GM23248 (cell line): ENCODE data around the gene RAF1. TPM values are rescaled to one million over a fixed set of nuclear protein-coding genes. Genes with fewer than 3 reads are reported as not detected.

ENCODE experiments used
- DNase-seq: peaks from one replicate; pipeline ENCODE4 v3.0.0-alpha.2; 2015
- H2AFZ ChIP-seq: fragments of 200-600 bp; sonication (generic); 2 replicates; pipeline ENCODE4 v1.6.1; 2016; ENCODE audit warnings: antibody characterized with exemption
- H3F3A ChIP-seq: fragments of 200-600 bp; sonication (generic); 2 replicates; pipeline ENCODE4 v1.6.1; 2016; ENCODE audit warnings: mild to moderate bottlenecking, antibody characterized with exemption, mixed run types; ENCODE audit not compliant: insufficient read depth
- H3K27ac ChIP-seq: fragments of 200-600 bp; sonication (generic); 2 replicates; pipeline ENCODE4 v1.5.1; 2016; ENCODE audit warnings: mild to moderate bottlenecking
- H3K27me3 ChIP-seq: fragments of 200-600 bp; sonication (generic); replicated peaks from 2 replicates; pipeline ENCODE4 v1.6.1; 2016; ENCODE audit warnings: mild to moderate bottlenecking; ENCODE audit not compliant: insufficient read depth
- H3K36me3 ChIP-seq: fragments of 200-600 bp; sonication (generic); 2 replicates; pipeline ENCODE4 v1.6.1; 2016; ENCODE audit warnings: low read depth, mild to moderate bottlenecking
- H3K4me1 ChIP-seq: fragments of 200-600 bp; sonication (generic); 2 replicates; pipeline ENCODE4 v1.6.1; 2016; ENCODE audit warnings: mild to moderate bottlenecking; ENCODE audit not compliant: insufficient read depth
- H3K4me2 ChIP-seq: fragments of 200-600 bp; sonication (generic); one replicate; pipeline ENCODE4 v1.6.1; 2016; ENCODE audit warnings: mild to moderate bottlenecking; ENCODE audit not compliant: unreplicated experiment
- H3K4me3 ChIP-seq: fragments of 200-600 bp; sonication (generic); 2 replicates; pipeline ENCODE4 v1.5.1; 2016; ENCODE audit warnings: mild to moderate bottlenecking
- H3K79me2 ChIP-seq: fragments of 200-600 bp; sonication (generic); 2 replicates; pipeline ENCODE4 v1.6.1; 2016; ENCODE audit warnings: mild to moderate bottlenecking; ENCODE audit not compliant: insufficient read depth
- H3K9ac ChIP-seq: fragments of 200-600 bp; sonication (generic); 2 replicates; pipeline ENCODE4 v1.6.1; 2016; ENCODE audit warnings: mild to moderate bottlenecking
- H3K9me2 ChIP-seq: fragments of 200-600 bp; sonication (generic); 2 replicates; pipeline ENCODE4 v1.6.1; 2016; ENCODE audit warnings: mixed run types, mild to moderate bottlenecking, moderate library complexity; ENCODE audit not compliant: insufficient read depth
- H3K9me3 ChIP-seq: fragments of 200-600 bp; sonication (generic); one replicate; pipeline ENCODE4 v1.6.1; 2017; ENCODE audit warnings: low read depth
- H4K20me1 ChIP-seq: fragments of 200-600 bp; sonication (generic); 2 replicates; pipeline ENCODE4 v1.6.0; 2016; ENCODE audit not compliant: insufficient read depth
- EZH2 ChIP-seq: fragments of 200-600 bp; sonication (generic); IDR thresholded peaks from 2 replicates; pipeline ENCODE4 v1.6.1; 2018; ENCODE audit warnings: antibody characterized with exemption, mild to moderate bottlenecking; ENCODE audit not compliant: insufficient read depth, poor library complexity, severe bottlenecking
- EZH2phosphoT487 ChIP-seq: fragments of 200-600 bp; sonication (generic); IDR thresholded peaks from 2 replicates; pipeline ENCODE4 v1.6.1; 2018; ENCODE audit warnings: antibody characterized with exemption, moderate library complexity, mild to moderate bottlenecking, low read depth; ENCODE audit not compliant: insufficient read depth
- WGBS, 2 experiments: methylation state at CpG; one replicate each; pipeline ENCODE4 v1.1.6; 2015 to 2017; ENCODE audit warnings: low lambda C conversion rate in 2 of 2, low coverage in 1 of 2; ENCODE audit errors: missing lambda C conversion rate in 2 of 2; 5-methylcytosine and 5-hydroxymethylcytosine counted together
- in situ Hi-C: fragments of 300-500 bp; cut with MboI; formaldehyde crosslinking; loops from 2 replicates; pipeline ENCODE4 v1.15.0; 2020
- polyA plus RNA-seq: library from polyadenylated mRNA; unstranded; fragments of >200 nt; fragmentation: Nextera tagmentation; extraction: Ambion mirVana; gene quantifications from 2 replicates; pipeline ENCODE4 v1.2.1, GENCODE V29; 2016
- total RNA-seq: library from RNA; depleted of rRNA; stranded (reverse); fragments of >200 nt; shearing (Covaris generic); gene quantifications from 2 replicates; pipeline ENCODE4 v1.2.3, GENCODE V29; 2014

RAF1 gene
- total and polyA plus RNA-seq, 2 experiments from 2014 or later, result 57.3 to 87.4 TPM

DNA sequence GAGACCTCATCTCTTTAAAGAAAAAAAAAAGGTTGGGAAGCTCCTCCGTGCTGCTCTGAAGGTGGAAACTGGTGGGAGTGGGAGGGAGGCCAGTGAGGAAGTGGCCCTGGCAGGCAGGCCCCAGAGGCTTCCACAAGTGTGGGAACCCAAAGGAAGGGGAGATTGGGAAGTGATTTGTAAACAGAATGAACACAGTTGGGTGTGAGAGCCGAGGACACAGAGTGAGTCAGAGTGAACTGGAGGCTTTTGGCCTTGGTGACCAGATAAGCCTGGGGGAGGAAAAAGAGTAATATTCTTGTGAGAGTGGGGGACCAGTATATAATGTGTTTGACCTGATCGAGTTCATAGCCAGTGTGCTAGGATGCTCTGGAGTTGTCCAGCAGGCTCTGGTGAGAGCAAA is 84.0 kb downstream of the RAF1 start:
- H3K9ac ChIP-seq, result peak overlapping the region; percentile 50; the same call in 1 of the 2 replicates
- WGBS, 2 experiments, result 29 to 42% methylated on average over 3 of the region's 3 CpGs
- no peaks in the 10 kb centered on the region for H3K9me2 ChIP-seq
- H3K9me3 ChIP-seq, result no peaks in the 10 kb centered on the region
- peaks cover 34% of the 10 kb centered on the region for H3K4me1 ChIP-seq
- DNase-seq, result peak; percentile 70
- H3K4me2 ChIP-seq, result no peak overlapping the region
- H3F3A ChIP-seq, result peaks cover 49% of the 10 kb centered on the region
- no peaks in the 10 kb centered on the region for H3K27me3 ChIP-seq
- no peaks in the 10 kb centered on the region for H4K20me1 ChIP-seq
- peaks cover 56% of the 10 kb centered on the region for H3K36me3 ChIP-seq
- peaks cover 48% of the 10 kb centered on the region for H3K79me2 ChIP-seq
- H2AFZ ChIP-seq, result no peak overlapping the region
- H3K27ac ChIP-seq, result peak overlapping the region; percentile 57
- H3K4me3 ChIP-seq, result no peak overlapping the region
- in situ Hi-C loops, result no loop called here
- TF ChIP-seq EZH2phosphoT487, result no peak
- no peak for TF ChIP-seq EZH2

- Histone ChIP-seq H3K27me3 (no peaks in the 10 kb centered on the region), H3K4me3 (no peak overlapping the region), H3K9me2 (no peaks in the 10 kb centered on the region), H3K79me2 (peaks cover 45% of the 10 kb centered on the region), H3K9me3 (no peaks in the 10 kb centered on the region), H3F3A (peaks cover 48% of the 10 kb centered on the region), H3K9ac (peak overlapping the region; percentile 50; the same call in 1 of the 2 replicates), H2AFZ (no peak overlapping the region), H4K20me1 (no peaks in the 10 kb centered on the region), H3K4me1 (peaks cover 34% of the 10 kb centered on the region), H3K4me2 (no peak overlapping the region), H3K36me3 (peaks cover 52% of the 10 kb centered on the region), H3K27ac (peak overlapping the region; percentile 57)
- TF ChIP-seq EZH2phosphoT487 (no peak), EZH2 (no peak)
- in situ Hi-C loops, result no loop called here
- no peak for DNase-seq
- WGBS, 2 experiments, result 97% methylated on average over 3 of the region's 3 CpGs
These were observed 84.5 kb downstream of the RAF1 start for GRCh38 chr3:12579456-12579855.

GRCh38 chr3:12578742-12579141 is 85.2 kb downstream of the RAF1 start:
- in situ Hi-C loops, result no loop called here
- no peaks in the 10 kb centered on the region for H3K9me2 ChIP-seq
- peaks cover 38% of the 10 kb centered on the region for H3K4me1 ChIP-seq
- no peak overlapping the region for H3K4me2 ChIP-seq
- 96 to 100% methylated on average over 2 of the region's 2 CpGs for WGBS, 2 experiments
- DNase-seq, result peak; percentile 36
- no peaks in the 10 kb centered on the region for H3K9me3 ChIP-seq
- peaks cover 40% of the 10 kb centered on the region for H3K79me2 ChIP-seq
- no peak overlapping the region for H3K27ac ChIP-seq
- H3K9ac ChIP-seq, result no peak overlapping the region
- H4K20me1 ChIP-seq, result no peaks in the 10 kb centered on the region
- peaks cover 48% of the 10 kb centered on the region for H3K36me3 ChIP-seq
- no peaks in the 10 kb centered on the region for H3K27me3 ChIP-seq
- H3F3A ChIP-seq, result peaks cover 46% of the 10 kb centered on the region
- H2AFZ ChIP-seq, result no peak overlapping the region
- no peak overlapping the region for H3K4me3 ChIP-seq
- TF ChIP-seq EZH2, result no peak
- TF ChIP-seq EZH2phosphoT487, result no peak

DNA sequence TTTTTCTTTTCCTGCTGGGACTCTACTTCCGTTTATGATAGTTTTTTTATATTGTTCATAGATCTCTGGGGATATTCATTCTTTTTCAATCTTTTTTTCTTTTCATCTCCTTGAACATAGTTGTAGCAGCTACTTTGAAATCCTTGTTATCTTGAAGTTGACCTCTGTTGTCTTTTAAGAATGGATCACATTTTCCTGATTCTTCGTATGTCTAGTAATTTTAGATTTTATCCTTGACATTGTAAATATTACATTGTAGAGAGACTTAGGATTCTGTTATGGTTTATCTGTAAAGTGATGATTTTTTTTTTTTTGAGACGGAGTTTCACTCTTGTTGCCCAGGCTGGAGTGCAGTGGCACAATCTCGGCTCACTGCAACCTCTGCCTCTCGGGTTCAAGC is 86.5 kb downstream of the RAF1 start:
- in situ Hi-C loops, result no loop called here
- H3K4me3 ChIP-seq, result no peak overlapping the region
- no peaks in the 10 kb centered on the region for H3K9me3 ChIP-seq
- peaks cover 42% of the 10 kb centered on the region for H3K4me1 ChIP-seq
- H2AFZ ChIP-seq, result no peak overlapping the region
- H3K27ac ChIP-seq, result peak overlapping the region; percentile 78
- H3K4me2 ChIP-seq, result no peak overlapping the region
- peaks cover 45% of the 10 kb centered on the region; the same call in 1 of the 2 replicates for H3K36me3 ChIP-seq
- no peak overlapping the region for H3K9ac ChIP-seq
- 61 to 66% methylated on average over 5 of the region's 5 CpGs for WGBS, 2 experiments
- no peaks in the 10 kb centered on the region for H3K9me2 ChIP-seq
- no peaks in the 10 kb centered on the region for H3K27me3 ChIP-seq
- no peaks in the 10 kb centered on the region for H4K20me1 ChIP-seq
- H3K79me2 ChIP-seq, result peaks cover 42% of the 10 kb centered on the region
- TF ChIP-seq EZH2 (no peak), EZH2phosphoT487 (no peak)
- peaks cover 38% of the 10 kb centered on the region for H3F3A ChIP-seq
- no peak for DNase-seq

GRCh38 chr3:12574661-12575060 is 89.3 kb downstream of the RAF1 start:
- H3K9me3 ChIP-seq, result no peaks in the 10 kb centered on the region
- no peak overlapping the region for H3K9ac ChIP-seq
- H3F3A ChIP-seq, result peaks cover 36% of the 10 kb centered on the region
- H3K36me3 ChIP-seq, result peaks cover 62% of the 10 kb centered on the region; the same call in 1 of the 2 replicates
- H3K27ac ChIP-seq, result no peak overlapping the region
- TF ChIP-seq EZH2phosphoT487 (no peak), EZH2 (no peak)
- H3K4me1 ChIP-seq, result peaks cover 37% of the 10 kb centered on the region
- H3K79me2 ChIP-seq, result peaks cover 53% of the 10 kb centered on the region
- in situ Hi-C loops, result no loop called here
- H3K4me3 ChIP-seq, result no peak overlapping the region
- no peak for DNase-seq
- WGBS, 2 experiments, result 75 to 86% methylated on average over 7 of the region's 7 CpGs
- no peaks in the 10 kb centered on the region for H3K27me3 ChIP-seq
- H4K20me1 ChIP-seq, result no peaks in the 10 kb centered on the region
- H3K4me2 ChIP-seq, result no peak overlapping the region
- H3K9me2 ChIP-seq, result no peaks in the 10 kb centered on the region
- no peak overlapping the region for H2AFZ ChIP-seq
